ENCODE data around the gene USPL1. TPM values are rescaled to one million over a fixed set of nuclear protein-coding genes. Genes with fewer than 3 reads are reported as not detected.

The USPL1 gene
- total and polyA plus RNA-seq, 2 of the 13 experiments (the other 11 are each of a cell fraction or from before 2014, with no cell fraction given) = 13.7 to 15.9 TPM

- TF ChIP-seq SKIL (CRISPR knock-in tag; IDR thresholded peaks at IDR 0.05; ENCODE audit: borderline replicate concordance) = no peak
- peak; percentile 64 to 70 for TF ChIP-seq MAFK (conservative IDR thresholded peaks at IDR 0.05 in 1 of 2, IDR thresholded peaks at IDR 0.05 in 1 of 2; ENCODE audit: low read length in 2 of 2)
- no peak for TF ChIP-seq SIX1 (CRISPR knock-in tag; IDR thresholded peaks at IDR 0.05; ENCODE audit: borderline replicate concordance)
Measured at GRCh38 chr13:30696278-30697176, 78.8 kb downstream of the USPL1 start (continued).

GRCh38 chr13:30697177-30697953 is 79.6 kb downstream of the USPL1 start:
- H3K27me3 ChIP-seq (ENCODE audit: control insufficient read depth in 1 of 2, insufficient read depth in 2 of 2, low read length in 2 of 2) = peaks cover 0 to 23% of the 10 kb centered on the region in 2 experiments; a peak in 2 of 5 replicates
- H2AFZ ChIP-seq (ENCODE audit: low read length) = no peak overlapping the region
- H3K27ac ChIP-seq (ENCODE audit: extremely low read length, insufficient read depth, low read length) = no peak overlapping the region
- H3K9me3 ChIP-seq (ENCODE audit: low read length) = no peaks in the 10 kb centered on the region
- CTCF ChIA-PET (ENCODE audit: low intra/inter-chr PET ratio, low total read pairs) = no interaction called here
- H3K4me1 ChIP-seq (ENCODE audit: insufficient read depth, low read length) = no peaks in the 10 kb centered on the region
- ATAC-seq (no peak), FAIRE-seq (no peak), DNase-seq (ENCODE audit: low spot score) (no peak)
- no peaks in the 10 kb centered on the region for H3K36me3 ChIP-seq (replicated peaks in 1 of 2; ENCODE audit: control insufficient read depth in 1 of 2, insufficient read depth in 2 of 2, low read length in 2 of 2)
- POLR2A ChIA-PET = no interaction called here
- H3K9ac ChIP-seq (ENCODE audit: insufficient read depth, low read depth, low read length) = no peak overlapping the region
- H3K4me3 ChIP-seq (replicated peaks in 1 of 3; ENCODE audit: insufficient read depth in 1 of 3, low read depth in 2 of 3, low read length in 3 of 3) = no peak overlapping the region
- H3K4me2 ChIP-seq (ENCODE audit: low read depth, low read length) = no peak overlapping the region
- intact Hi-C loops (cut with micrococcal nuclease; ENCODE audit: unreplicated experiment) = no loop called here
- BruUV-seq (replicated peaks) = no TSS peak
- no peaks in the 10 kb centered on the region for H4K20me1 ChIP-seq (ENCODE audit: insufficient read depth, low read length)
- H3K79me2 ChIP-seq (ENCODE audit: insufficient read depth, low read length) = no peaks in the 10 kb centered on the region
- WGBS (ENCODE audit: low lambda C conversion rate) = 49% methylated on average over 8 of the region's 8 CpGs
- in situ Hi-C loops (cut with HindIII; ENCODE audit: extremely low pct_ligation_motif_present, low pct_unique_long_range_greater_than_20kb) = no loop called here
- TF ChIP-seq ZNF407 (CRISPR knock-in tag; IDR thresholded peaks at IDR 0.05; ENCODE audit: not compliant biosample characterization) (no peak), NFYC (CRISPR knock-in tag; IDR thresholded peaks at IDR 0.05) (no peak), ZNF567 (CRISPR knock-in tag; IDR thresholded peaks at IDR 0.05; ENCODE audit: borderline replicate concordance) (no peak), ZNF33A (CRISPR knock-in tag; IDR thresholded peaks at IDR 0.05; ENCODE audit: borderline replicate concordance) (no peak), ZNF34 (CRISPR knock-in tag; IDR thresholded peaks at IDR 0.05; ENCODE audit: borderline replicate concordance) (no peak)
